WTC11 (cell line): ENCODE data around the gene DENND2C. TPM values are rescaled to one million over a fixed set of nuclear protein-coding genes. Genes with fewer than 3 reads are reported as not detected.

Source experiments
- ATAC-seq: fragments of 200-7000 bp; cut with Tn5 transposase; 2 replicates; pipeline ENCODE4 v1.10.0; 2021; ENCODE audit warnings: mild to moderate bottlenecking, moderate library complexity
- CTCF ChIA-PET: fragments of 300-600 bp; sonication (Branson Sonifier 250); formaldehyde crosslinking; loops from one replicate; lab custom pipeline; 2021; ENCODE audit warnings: antibody characterized with exemption; lab: Charles Lee
- POLR2A ChIA-PET: fragments of 350-600 bp; sonication (Branson Sonifier 250); formaldehyde crosslinking; loops from one replicate; lab custom pipeline; 2021; ENCODE audit warnings: antibody characterized with exemption; lab: Charles Lee
- DNase-seq: peaks from one replicate; pipeline ENCODE4 v3.0.0; 2021; ENCODE audit warnings: low spot score
- H3K27ac Mint-ChIP-seq: 2 replicates; pipeline ENCODE4 v1.8.0; 2021; ENCODE audit warnings: mixed read lengths
- H3K27me3 Mint-ChIP-seq: 2 replicates; pipeline ENCODE4 v1.8.0; 2021; ENCODE audit warnings: low read depth, mild to moderate bottlenecking, moderate library complexity, mixed read lengths
- H3K36me3 Mint-ChIP-seq: 2 replicates; pipeline ENCODE4 v1.8.0; 2021; ENCODE audit warnings: mixed read lengths
- H3K4me1 Mint-ChIP-seq: 2 replicates; pipeline ENCODE4 v1.8.0; 2022; ENCODE audit warnings: mixed read lengths
- H3K4me3 Mint-ChIP-seq: 2 replicates; pipeline ENCODE4 v1.8.0; 2021; ENCODE audit warnings: mild to moderate bottlenecking, moderate library complexity, mixed read lengths
- H3K9me3 Mint-ChIP-seq: 2 replicates; pipeline ENCODE4 v1.8.0; 2021; ENCODE audit warnings: mixed read lengths
- ATF1 ChIP-seq: sonication (generic); formaldehyde crosslinking; IDR thresholded peaks from 2 replicates; pipeline ENCODE4 v1.8.1; 2023; ENCODE audit warnings: mild to moderate bottlenecking, moderate library complexity, missing genetic modification reagents
- CBFB ChIP-seq: sonication (generic); formaldehyde crosslinking; IDR thresholded peaks from 2 replicates; pipeline ENCODE4 v1.8.1; 2022; ENCODE audit warnings: mild to moderate bottlenecking, low read depth, missing genetic modification reagents
- GTF2I ChIP-seq: fragments of 250-450 bp; sonication (Bioruptor Pico); conservative IDR thresholded peaks from 2 replicates; pipeline ENCODE4 v1.4.0; 2021; ENCODE audit warnings: mild to moderate bottlenecking
- JUN ChIP-seq: sonication (generic); formaldehyde crosslinking; IDR thresholded peaks from 2 replicates; pipeline ENCODE4 v1.8.0; 2023; ENCODE audit warnings: mild to moderate bottlenecking, missing genetic modification reagents
- KAT7 ChIP-seq: sonication (generic); formaldehyde crosslinking; IDR thresholded peaks from 2 replicates; pipeline ENCODE4 v1.8.1; 2023; ENCODE audit warnings: missing genetic modification reagents, mild to moderate bottlenecking, borderline replicate concordance
- TEAD1 ChIP-seq: sonication (generic); formaldehyde crosslinking; IDR thresholded peaks from 2 replicates; pipeline ENCODE4 v1.8.0; 2022; ENCODE audit warnings: mild to moderate bottlenecking, missing genetic modification reagents
- TEAD4 ChIP-seq: sonication (generic); formaldehyde crosslinking; IDR thresholded peaks from 2 replicates; pipeline ENCODE4 v1.8.0; 2022; ENCODE audit warnings: mild to moderate bottlenecking, missing genetic modification reagents
- ZNF232 ChIP-seq: sonication (generic); formaldehyde crosslinking; IDR thresholded peaks from 2 replicates; pipeline ENCODE4 v1.8.0; 2022; ENCODE audit warnings: mild to moderate bottlenecking, missing genetic modification reagents
- ZNF317 ChIP-seq: sonication (generic); formaldehyde crosslinking; IDR thresholded peaks from 2 replicates; pipeline ENCODE4 v1.8.1; 2023; ENCODE audit warnings: low read depth, mild to moderate bottlenecking, moderate library complexity, missing genetic modification reagents, borderline replicate concordance
- ZNF416 ChIP-seq: fragments of 250-450 bp; sonication (Bioruptor Pico); IDR thresholded peaks from 2 replicates; pipeline ENCODE4 v1.9.0; 2021; ENCODE audit warnings: mild to moderate bottlenecking, inconsistent platforms
- total RNA-seq: library from RNA; stranded (reverse); gene quantifications from 3 replicates; pipeline ENCODE4 v1.2.3, GENCODE V29; 2021
- TF ChIP-seq, protein P1 (sequence below): sonication (generic); formaldehyde crosslinking; IDR thresholded peaks from 2 replicates; pipeline ENCODE4 v1.8.1; 2023; ENCODE audit warnings: mild to moderate bottlenecking, missing genetic modification reagents, moderate library complexity
- TF ChIP-seq, protein P2 (sequence below): sonication (generic); formaldehyde crosslinking; IDR thresholded peaks from 2 replicates; pipeline ENCODE4 v1.8.1; 2022; ENCODE audit warnings: mild to moderate bottlenecking, missing genetic modification reagents, moderate library complexity, borderline replicate concordance
- TF ChIP-seq, protein P3 (sequence below): fragments of 250-450 bp; sonication (Bioruptor Pico); IDR thresholded peaks from 2 replicates; pipeline ENCODE4 v1.9.0; 2021; ENCODE audit warnings: mild to moderate bottlenecking, borderline replicate concordance
- TF ChIP-seq, protein P4 (sequence below): sonication (generic); formaldehyde crosslinking; IDR thresholded peaks from 2 replicates; pipeline ENCODE4 v1.8.0; 2022; ENCODE audit warnings: mild to moderate bottlenecking, missing genetic modification reagents
- TF ChIP-seq, protein P5 (sequence below): fragments of 250-450 bp; sonication (Bioruptor Pico); IDR thresholded peaks from 2 replicates; pipeline ENCODE4 v1.9.0; 2021; ENCODE audit warnings: mild to moderate bottlenecking

The DENND2C gene
- total RNA-seq, 1 experiment from 2014 or later = 2.9 TPM

GRCh38 chr1:114668373-114668772, 1.5 kb downstream of the DENND2C start (continued):
- TF ChIP-seq ZNF416 (CRISPR knock-in tag) = no peak
- no peak for TF ChIP-seq ZNF232 (CRISPR knock-in tag)
- TF ChIP-seq, protein P1, sequence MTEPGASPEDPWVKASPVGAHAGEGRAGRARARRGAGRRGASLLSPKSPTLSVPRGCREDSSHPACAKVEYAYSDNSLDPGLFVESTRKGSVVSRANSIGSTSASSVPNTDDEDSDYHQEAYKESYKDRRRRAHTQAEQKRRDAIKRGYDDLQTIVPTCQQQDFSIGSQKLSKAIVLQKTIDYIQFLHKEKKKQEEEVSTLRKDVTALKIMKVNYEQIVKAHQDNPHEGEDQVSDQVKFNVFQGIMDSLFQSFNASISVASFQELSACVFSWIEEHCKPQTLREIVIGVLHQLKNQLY (CRISPR knock-in tag) = no peak
- no peak for TF ChIP-seq TEAD4
- TF ChIP-seq CBFB = no peak

GRCh38 chr1:114666954-114667353, 2.9 kb downstream of the DENND2C start:
- peaks cover 45% of the 10 kb centered on the region for H3K27me3 Mint-ChIP-seq
- H3K27ac Mint-ChIP-seq = no peak overlapping the region
- POLR2A ChIA-PET = no interaction called here
- DNase-seq (no peak), ATAC-seq (no peak)
- CTCF ChIA-PET = no interaction called here
- no peaks in the 10 kb centered on the region for H3K9me3 Mint-ChIP-seq
- H3K36me3 Mint-ChIP-seq = no peaks in the 10 kb centered on the region
- TF ChIP-seq, protein P2, sequence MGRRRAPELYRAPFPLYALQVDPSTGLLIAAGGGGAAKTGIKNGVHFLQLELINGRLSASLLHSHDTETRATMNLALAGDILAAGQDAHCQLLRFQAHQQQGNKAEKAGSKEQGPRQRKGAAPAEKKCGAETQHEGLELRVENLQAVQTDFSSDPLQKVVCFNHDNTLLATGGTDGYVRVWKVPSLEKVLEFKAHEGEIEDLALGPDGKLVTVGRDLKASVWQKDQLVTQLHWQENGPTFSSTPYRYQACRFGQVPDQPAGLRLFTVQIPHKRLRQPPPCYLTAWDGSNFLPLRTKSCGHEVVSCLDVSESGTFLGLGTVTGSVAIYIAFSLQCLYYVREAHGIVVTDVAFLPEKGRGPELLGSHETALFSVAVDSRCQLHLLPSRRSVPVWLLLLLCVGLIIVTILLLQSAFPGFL (CRISPR knock-in tag) = no peak
- TF ChIP-seq, protein P3, sequence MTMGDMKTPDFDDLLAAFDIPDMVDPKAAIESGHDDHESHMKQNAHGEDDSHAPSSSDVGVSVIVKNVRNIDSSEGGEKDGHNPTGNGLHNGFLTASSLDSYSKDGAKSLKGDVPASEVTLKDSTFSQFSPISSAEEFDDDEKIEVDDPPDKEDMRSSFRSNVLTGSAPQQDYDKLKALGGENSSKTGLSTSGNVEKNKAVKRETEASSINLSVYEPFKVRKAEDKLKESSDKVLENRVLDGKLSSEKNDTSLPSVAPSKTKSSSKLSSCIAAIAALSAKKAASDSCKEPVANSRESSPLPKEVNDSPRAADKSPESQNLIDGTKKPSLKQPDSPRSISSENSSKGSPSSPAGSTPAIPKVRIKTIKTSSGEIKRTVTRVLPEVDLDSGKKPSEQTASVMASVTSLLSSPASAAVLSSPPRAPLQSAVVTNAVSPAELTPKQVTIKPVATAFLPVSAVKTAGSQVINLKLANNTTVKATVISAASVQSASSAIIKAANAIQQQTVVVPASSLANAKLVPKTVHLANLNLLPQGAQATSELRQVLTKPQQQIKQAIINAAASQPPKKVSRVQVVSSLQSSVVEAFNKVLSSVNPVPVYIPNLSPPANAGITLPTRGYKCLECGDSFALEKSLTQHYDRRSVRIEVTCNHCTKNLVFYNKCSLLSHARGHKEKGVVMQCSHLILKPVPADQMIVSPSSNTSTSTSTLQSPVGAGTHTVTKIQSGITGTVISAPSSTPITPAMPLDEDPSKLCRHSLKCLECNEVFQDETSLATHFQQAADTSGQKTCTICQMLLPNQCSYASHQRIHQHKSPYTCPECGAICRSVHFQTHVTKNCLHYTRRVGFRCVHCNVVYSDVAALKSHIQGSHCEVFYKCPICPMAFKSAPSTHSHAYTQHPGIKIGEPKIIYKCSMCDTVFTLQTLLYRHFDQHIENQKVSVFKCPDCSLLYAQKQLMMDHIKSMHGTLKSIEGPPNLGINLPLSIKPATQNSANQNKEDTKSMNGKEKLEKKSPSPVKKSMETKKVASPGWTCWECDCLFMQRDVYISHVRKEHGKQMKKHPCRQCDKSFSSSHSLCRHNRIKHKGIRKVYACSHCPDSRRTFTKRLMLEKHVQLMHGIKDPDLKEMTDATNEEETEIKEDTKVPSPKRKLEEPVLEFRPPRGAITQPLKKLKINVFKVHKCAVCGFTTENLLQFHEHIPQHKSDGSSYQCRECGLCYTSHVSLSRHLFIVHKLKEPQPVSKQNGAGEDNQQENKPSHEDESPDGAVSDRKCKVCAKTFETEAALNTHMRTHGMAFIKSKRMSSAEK (CRISPR knock-in tag) = no peak
- TF ChIP-seq ATF1 (CRISPR knock-in tag) = no peak
- H3K4me1 Mint-ChIP-seq = peaks cover 7% of the 10 kb centered on the region; the same call in 1 of the 2 replicates
- no peak overlapping the region for H3K4me3 Mint-ChIP-seq

- no peaks in the 10 kb centered on the region for H3K36me3 Mint-ChIP-seq
- POLR2A ChIA-PET = no interaction called here
- no peak overlapping the region for H3K4me3 Mint-ChIP-seq
- no peak overlapping the region for H3K27ac Mint-ChIP-seq
- CTCF ChIA-PET = interaction anchor here (1.3 kb wide), 1 partner anchor 9 kb away, joined by 3 read pairs; the partner anchor contains the start of gene DENND2C
- no peak for DNase-seq
- no peaks in the 10 kb centered on the region for H3K9me3 Mint-ChIP-seq
- H3K4me1 Mint-ChIP-seq = no peaks in the 10 kb centered on the region
- H3K27me3 Mint-ChIP-seq = peaks cover 5% of the 10 kb centered on the region; the same call in 1 of the 2 replicates
- no peak for ATAC-seq
- TF ChIP-seq JUN (no peak), ZNF416 (CRISPR knock-in tag) (no peak), KAT7 (CRISPR knock-in tag) (no peak), TEAD1 (CRISPR knock-in tag) (no peak), ZNF317 (CRISPR knock-in tag) (no peak), GTF2I (CRISPR knock-in tag) (no peak)
- TF ChIP-seq, protein P4, sequence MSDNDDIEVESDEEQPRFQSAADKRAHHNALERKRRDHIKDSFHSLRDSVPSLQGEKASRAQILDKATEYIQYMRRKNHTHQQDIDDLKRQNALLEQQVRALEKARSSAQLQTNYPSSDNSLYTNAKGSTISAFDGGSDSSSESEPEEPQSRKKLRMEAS (CRISPR knock-in tag) = no peak
- TF ChIP-seq, protein P3 (CRISPR knock-in tag) = no peak
- TF ChIP-seq, protein P5, sequence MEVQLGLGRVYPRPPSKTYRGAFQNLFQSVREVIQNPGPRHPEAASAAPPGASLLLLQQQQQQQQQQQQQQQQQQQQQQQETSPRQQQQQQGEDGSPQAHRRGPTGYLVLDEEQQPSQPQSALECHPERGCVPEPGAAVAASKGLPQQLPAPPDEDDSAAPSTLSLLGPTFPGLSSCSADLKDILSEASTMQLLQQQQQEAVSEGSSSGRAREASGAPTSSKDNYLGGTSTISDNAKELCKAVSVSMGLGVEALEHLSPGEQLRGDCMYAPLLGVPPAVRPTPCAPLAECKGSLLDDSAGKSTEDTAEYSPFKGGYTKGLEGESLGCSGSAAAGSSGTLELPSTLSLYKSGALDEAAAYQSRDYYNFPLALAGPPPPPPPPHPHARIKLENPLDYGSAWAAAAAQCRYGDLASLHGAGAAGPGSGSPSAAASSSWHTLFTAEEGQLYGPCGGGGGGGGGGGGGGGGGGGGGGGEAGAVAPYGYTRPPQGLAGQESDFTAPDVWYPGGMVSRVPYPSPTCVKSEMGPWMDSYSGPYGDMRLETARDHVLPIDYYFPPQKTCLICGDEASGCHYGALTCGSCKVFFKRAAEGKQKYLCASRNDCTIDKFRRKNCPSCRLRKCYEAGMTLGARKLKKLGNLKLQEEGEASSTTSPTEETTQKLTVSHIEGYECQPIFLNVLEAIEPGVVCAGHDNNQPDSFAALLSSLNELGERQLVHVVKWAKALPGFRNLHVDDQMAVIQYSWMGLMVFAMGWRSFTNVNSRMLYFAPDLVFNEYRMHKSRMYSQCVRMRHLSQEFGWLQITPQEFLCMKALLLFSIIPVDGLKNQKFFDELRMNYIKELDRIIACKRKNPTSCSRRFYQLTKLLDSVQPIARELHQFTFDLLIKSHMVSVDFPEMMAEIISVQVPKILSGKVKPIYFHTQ (CRISPR knock-in tag) = no peak
Observed at GRCh38 chr1:114660238-114660637, 9.6 kb downstream of the DENND2C start.
